EH (cell line): ENCODE results near the gene CEP112.
A peak's percentile ranks its signal among the peaks of the same experiment; 100 is the strongest.

ENCODE experiments used
- DNase-seq: peaks from one replicate; pipeline ENCODE4 v3.0.0-alpha.2; 2015; ENCODE audit warnings: low read depth

Gene CEP112

DNA sequence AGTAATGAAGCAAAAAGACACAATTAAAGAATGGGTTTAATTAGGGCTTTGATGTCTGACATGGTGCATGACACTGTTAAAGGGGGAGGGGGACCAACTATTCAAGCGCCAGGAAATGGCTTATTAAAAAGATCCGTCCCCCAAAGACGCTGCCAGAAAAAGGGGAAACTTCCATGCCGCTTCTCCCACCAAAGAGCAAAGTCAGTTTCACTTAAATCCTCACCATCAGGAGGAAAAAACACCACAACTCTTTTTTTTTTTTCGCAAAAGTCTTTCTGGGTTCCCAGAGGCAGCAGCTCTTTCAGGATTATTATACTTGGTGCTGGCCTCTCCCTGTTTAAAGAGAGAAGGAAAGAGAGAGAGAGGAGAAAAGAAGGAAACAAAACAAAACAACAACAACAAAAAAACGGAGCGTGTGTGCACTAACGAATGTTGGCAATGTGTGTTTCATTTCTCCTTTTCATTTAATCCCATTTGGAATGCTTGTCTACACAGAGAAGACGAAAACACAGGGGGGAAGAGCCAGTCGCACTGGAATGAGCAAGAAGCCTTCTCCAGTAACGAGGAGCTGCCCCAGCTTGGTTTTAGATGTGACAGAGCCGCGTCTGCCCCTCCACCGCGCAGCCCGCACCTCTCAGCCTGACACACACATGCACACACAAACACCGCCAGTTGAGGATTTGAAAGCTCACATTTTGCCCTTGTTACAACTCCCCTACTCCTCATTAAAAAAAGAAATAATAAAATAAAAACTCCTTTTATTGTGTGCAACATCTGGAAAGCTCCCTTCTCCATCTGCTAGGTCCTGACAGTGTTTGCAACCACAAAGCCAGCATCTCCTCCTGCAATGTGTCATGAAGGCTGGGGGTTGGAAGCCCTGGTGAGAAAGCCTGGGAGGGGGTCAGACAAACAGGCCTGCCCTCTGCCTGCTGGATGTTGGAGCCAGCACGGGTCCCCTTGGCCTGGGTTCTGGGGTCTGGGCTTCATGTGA is 597.8 kb downstream of the CEP112 start:
- peak; percentile 58 for DNase-seq

DNA sequence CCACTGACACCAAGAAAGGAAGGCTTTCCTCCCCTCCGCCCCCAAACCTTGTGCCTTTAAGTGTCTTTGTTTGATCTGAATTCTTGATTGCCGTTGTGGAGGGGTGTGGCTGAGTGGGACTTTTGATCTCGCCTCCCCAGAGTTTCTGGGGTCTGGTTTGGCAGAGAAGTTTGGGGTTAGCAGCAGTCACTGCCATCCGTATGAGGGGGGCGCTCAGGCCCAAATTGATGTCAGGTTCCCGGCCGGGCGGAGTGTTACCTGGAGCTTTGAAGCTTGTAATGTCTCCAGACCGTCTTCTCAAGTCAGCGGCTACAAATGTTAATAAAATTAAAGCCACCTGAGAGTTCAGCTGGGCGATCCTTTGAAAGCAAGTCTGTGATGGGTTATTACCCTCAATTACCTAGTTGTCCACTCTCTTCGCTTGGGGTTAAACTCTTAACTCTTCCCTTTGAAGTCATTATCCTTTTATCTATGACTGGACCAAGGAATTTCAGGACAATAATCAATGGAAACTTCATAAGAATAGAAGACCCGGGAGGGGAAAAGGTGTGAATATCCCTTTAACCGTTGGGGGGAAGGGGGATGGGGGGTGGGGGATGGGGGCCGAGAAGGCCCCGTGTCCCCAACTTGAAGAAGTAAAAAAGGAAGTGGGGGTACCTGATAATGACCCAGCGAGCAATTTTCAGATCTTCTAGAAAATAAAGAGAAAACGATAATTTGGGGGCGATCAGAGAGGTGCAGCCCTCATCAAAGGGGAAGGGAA is 598.7 kb downstream of the CEP112 start:
- DNase-seq = no peak

DNA sequence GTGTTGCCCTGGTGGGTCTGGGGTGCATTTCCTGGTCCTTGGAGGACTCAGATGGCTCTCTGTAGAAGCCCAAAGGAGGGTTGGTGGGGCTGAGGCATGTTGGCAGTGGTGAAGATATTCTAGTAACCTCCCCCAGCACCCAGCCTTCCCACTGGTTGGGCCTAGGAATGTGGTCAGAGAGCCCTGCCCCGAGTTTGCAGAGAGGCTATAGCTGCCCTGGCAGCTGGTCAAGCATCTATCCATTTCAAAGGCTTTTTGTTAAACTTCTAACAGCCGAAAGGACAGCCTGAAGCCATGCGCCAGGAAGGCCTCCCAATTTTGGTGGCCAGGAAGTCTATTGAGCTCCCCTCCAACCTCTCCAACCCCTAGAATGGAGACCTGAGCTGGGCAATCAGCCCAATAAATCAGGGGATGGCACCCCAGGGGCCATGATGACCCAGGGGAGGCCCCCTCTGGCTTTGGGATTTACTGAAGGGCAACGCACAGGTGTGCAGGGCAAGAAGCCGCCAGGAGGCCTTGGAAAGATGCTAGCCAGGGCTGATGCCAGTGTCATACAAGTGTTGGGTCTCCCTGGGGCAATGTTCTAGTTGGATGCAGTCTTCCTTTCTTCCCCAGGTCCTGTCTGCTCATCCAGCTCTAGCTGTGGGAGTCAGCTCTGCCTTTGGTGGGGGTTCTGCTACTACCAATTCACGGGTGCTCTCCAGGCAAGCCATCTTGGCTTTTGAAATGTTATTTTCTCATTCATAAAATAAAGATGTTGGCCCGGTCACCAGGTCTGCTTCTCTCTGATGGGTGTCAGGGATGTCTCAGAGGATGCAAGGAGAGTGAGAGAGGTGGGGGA is 599.6 kb downstream of the CEP112 start:
- no peak for DNase-seq

DNA sequence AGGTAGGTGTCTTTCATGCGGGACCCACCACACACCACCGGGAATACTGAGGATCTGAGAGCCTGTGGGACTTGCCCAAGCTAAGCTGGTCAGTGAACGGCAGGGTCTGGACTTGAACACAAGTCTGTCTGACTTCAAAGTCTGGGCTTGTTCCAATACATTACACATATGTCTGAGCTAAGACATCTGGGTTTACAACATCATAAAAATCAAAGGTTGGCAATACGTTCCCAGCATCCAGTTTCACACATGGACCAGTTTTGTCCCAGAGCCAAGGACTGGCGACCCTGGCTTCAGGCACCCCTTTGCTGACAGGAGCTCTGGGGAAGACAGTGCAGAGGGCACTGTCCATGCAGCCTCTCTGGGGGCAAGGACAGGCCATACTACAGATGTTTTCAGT is 602.6 kb downstream of the CEP112 start:
- no peak for DNase-seq

DNA sequence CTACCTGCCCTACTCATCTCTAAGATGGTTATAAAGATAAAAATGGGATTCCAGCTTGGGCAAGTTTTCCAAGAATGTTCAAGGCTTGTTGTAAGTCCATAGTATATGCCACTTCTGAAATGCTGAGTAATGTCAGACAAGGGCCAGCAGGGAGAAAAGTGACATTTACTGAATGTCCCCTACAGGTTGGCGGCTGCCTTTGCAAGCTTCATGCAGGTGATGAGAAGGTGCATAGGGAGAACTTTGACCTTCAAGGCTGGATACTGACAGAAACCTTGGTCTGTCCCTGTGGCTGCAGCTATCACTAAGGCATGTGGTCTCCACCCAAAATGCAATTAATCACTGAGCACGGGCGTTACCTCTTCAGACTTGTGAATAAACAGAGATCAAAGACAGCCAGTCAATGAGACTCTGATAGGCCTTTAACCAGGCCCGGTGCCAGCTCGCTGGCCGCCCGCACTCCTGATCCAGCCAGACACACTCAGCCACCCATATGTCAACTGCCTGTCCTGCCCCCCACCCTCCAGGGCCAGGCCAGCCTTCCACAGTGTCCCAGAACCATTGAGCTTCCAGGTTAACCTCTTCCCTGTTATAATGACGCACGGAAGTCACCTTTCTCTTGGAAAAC is 603.6 kb downstream of the CEP112 start:
- no peak for DNase-seq

DNA sequence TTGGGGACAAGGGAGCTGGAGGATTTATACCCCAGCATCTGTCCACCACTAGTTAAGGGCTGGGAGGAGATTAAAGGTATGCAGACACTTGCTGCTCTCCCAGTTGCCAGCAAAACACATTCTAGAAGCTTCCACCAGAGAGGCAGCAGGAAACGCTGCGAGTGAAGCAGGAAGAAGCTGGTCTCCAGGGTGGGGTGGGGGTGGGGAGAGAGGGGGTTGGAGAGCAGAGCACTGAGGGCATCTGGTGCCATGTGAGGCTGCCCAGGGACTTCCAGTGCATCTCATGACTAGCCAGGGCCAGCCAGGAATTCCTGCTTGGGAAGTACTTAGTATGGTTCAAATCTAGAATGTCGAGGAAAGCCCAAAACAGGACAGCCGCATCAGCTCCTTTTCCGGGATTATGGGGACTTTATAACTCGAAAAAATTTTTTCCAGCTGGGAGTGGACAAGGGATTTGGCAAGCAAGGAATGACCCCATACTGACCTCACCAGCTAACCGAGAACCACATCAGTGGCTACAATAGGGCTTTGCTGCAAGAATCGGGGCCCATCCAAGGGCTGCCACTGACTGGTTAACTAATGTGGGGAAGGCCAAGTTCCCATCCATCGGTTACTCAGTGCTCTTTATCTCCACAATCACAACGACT is 604.3 kb downstream of the CEP112 start:
- DNase-seq = no peak

DNA sequence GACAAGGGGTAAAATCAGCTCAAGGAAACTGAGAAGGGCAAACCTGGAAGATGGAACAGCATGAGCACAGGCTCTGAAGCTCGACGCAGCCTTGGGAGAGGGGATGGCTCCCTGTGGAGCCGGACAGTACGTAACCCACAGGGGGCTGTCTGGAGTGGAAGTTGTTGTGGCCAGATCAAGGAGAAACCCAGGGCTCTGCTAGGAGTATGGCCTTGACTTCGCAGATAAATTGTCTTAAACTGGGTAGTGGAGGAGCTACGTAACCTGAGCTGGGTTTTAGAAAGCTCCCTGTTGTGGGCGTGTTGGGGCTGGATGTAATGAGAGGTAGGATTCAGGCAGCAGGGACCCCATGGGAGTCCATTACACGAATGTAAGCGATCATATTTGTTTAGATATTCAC is 605.0 kb downstream of the CEP112 start:
- no peak for DNase-seq
